HG02759 (cell line): Measurements from ENCODE around the gene STEAP4.
"Not testable (repeated sequence)": the region's sequence is repeated elsewhere in the genome, so short reads cannot be mapped to it uniquely, and the experiment has no call there.

Experiments used
- ATAC-seq: cut with Tn5 transposase; IDR thresholded peaks from one replicate; pipeline ENCODE4 v1.9.1; 2021; ENCODE audit warnings: mild to moderate bottlenecking, moderate library complexity; ENCODE audit not compliant: unreplicated experiment

Gene STEAP4

GRCh38 chr7:88274856-88275255, 31.8 kb downstream of the STEAP4 start:
- ATAC-seq, result not testable (repeated sequence)

GRCh38 chr7:88269586-88269985, 37.1 kb downstream of the STEAP4 start:
- no peak for ATAC-seq

- ATAC-seq, result no peak
Observed at GRCh38 chr7:88268858-88269257, 37.8 kb downstream of the STEAP4 start.

- no peak for ATAC-seq
Observed at GRCh38 chr7:88268051-88268450, 38.6 kb downstream of the STEAP4 start.

GRCh38 chr7:88267421-88267820, 39.3 kb downstream of the STEAP4 start:
- no peak for ATAC-seq

GRCh38 chr7:88264987-88265386, 41.7 kb downstream of the STEAP4 start:
- not testable (repeated sequence) for ATAC-seq

GRCh38 chr7:88262562-88262961, 44.1 kb downstream of the STEAP4 start:
- ATAC-seq, result no peak

- no peak for ATAC-seq
Observed at GRCh38 chr7:88260719-88261118, 46.0 kb downstream of the STEAP4 start.

- ATAC-seq, result no peak
Observed at GRCh38 chr7:88259656-88260380, 46.9 kb downstream of the STEAP4 start.

- ATAC-seq, result not testable (repeated sequence)
Observed at GRCh38 chr7:88258296-88258695, 48.4 kb downstream of the STEAP4 start.

GRCh38 chr7:88256906-88257305, 49.8 kb downstream of the STEAP4 start:
- ATAC-seq, result no peak

GRCh38 chr7:88254721-88255424, 51.8 kb downstream of the STEAP4 start:
- ATAC-seq, result no peak

GRCh38 chr7:88253640-88254039, 53.1 kb downstream of the STEAP4 start:
- ATAC-seq, result no peak

- no peak for ATAC-seq
Observed at GRCh38 chr7:88244258-88244657, 62.4 kb downstream of the STEAP4 start.

- peak; percentile 79 for ATAC-seq
Observed at GRCh38 chr7:88243345-88243909, 63.3 kb downstream of the STEAP4 start.

GRCh38 chr7:88239852-88240251, 66.8 kb downstream of the STEAP4 start:
- no peak for ATAC-seq

GRCh38 chr7:88233828-88234227, 72.9 kb downstream of the STEAP4 start:
- no peak for ATAC-seq

- no peak for ATAC-seq
Observed at GRCh38 chr7:88230646-88231045, 76.0 kb downstream of the STEAP4 start.

GRCh38 chr7:88229302-88229995, 77.2 kb downstream of the STEAP4 start:
- no peak for ATAC-seq

GRCh38 chr7:88226886-88227516, 79.7 kb downstream of the STEAP4 start:
- ATAC-seq, result no peak

GRCh38 chr7:88226201-88226600, 80.5 kb downstream of the STEAP4 start:
- ATAC-seq, result no peak
